Progenitor cell of endocrine pancreas (in vitro differentiated cells): Measurements from ENCODE around the gene EFNA2. TPM values are rescaled to one million over a fixed set of nuclear protein-coding genes. Genes with fewer than 3 reads are reported as not detected.

Experiments
- DNase-seq: peaks from one replicate; pipeline ENCODE4 v3.0.0; 2021; ENCODE audit warnings: low spot score; ENCODE audit not compliant: unreplicated experiment
- H3K27ac Mint-ChIP-seq: 2 replicates; pipeline ENCODE4 v1.8.0; 2021; ENCODE audit warnings: mild to moderate bottlenecking, moderate library complexity, mixed read lengths
- H3K27me3 Mint-ChIP-seq: 2 replicates; pipeline ENCODE4 v1.8.0; 2021; ENCODE audit warnings: mixed read lengths
- H3K36me3 Mint-ChIP-seq: 2 replicates; pipeline ENCODE4 v1.8.0; 2022; ENCODE audit warnings: mixed read lengths; ENCODE audit not compliant: insufficient read depth
- H3K4me1 Mint-ChIP-seq: 2 replicates; pipeline ENCODE4 v1.8.0; 2021; ENCODE audit warnings: low read depth, mixed read lengths
- H3K4me3 Mint-ChIP-seq: 2 replicates; pipeline ENCODE4 v1.8.0; 2021; ENCODE audit warnings: low read depth, mild to moderate bottlenecking, moderate library complexity, mixed read lengths
- H3K9me3 Mint-ChIP-seq: 2 replicates; pipeline ENCODE4 v1.8.0; 2021; ENCODE audit warnings: low read depth, mixed read lengths
- total RNA-seq: library from RNA; stranded (reverse); gene quantifications from 2 replicates; pipeline ENCODE4 v1.2.1, GENCODE V29; 2021
- TF ChIP-seq, protein P1 (sequence below): fragments of 200-600 bp; sonication (generic); IDR thresholded peaks from one replicate; pipeline ENCODE4 v1.5.0; 2021; ENCODE audit warnings: antibody characterized with exemption, mild to moderate bottlenecking; ENCODE audit not compliant: unreplicated experiment

EFNA2 gene
- total RNA-seq, 1 donor from 2014 or later, result 26.5 TPM

DNA sequence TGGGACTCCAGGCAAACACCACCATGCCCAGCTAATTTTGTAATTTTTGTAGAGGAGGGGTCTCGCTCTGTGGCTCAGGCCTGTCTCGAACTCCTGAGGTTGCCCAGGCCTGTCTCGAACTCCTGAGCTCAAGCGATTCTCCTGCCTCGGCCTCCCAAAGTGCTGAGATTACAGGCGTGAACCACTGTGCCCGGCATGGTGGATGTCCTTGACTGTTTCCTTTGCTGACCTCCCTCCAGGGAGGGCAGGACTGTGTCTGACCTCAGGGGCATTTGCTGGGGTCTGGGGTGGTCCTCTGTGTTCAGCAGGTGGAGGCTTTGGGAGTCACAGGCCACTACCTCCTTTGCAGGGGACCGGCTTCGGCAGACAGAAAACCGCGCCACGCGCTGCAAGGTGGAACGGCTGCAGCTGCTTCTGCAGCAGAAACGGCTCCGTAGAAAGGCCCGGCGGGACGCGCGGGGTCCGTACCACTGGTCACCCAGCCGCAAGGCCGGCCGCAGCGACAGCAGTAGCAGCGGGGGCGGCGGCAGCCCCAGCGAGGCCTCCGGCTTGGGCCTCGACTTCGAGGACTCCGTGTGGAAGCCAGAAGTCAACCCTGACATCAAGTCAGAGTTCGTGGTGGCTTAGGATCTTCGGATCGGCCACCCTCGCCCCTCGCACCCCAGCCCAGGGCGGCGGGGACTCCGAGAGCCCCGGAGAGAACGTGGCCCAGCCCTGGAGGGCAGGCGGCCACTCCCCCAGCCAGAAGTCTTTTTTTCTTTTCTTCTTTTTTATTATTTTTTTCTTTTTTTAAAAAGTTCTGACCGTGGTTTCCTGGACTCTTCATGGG lies 28.8 kb upstream of the EFNA2 start:
- peaks cover 27% of the 10 kb centered on the region for H3K4me1 Mint-ChIP-seq
- DNase-seq, result no peak
- H3K36me3 Mint-ChIP-seq, result peaks cover 14% of the 10 kb centered on the region
- H3K4me3 Mint-ChIP-seq, result peak overlapping the region; percentile 24
- peak overlapping the region; percentile 29 for H3K27ac Mint-ChIP-seq
- H3K9me3 Mint-ChIP-seq, result no peaks in the 10 kb centered on the region
- H3K27me3 Mint-ChIP-seq, result no peaks in the 10 kb centered on the region
- TF ChIP-seq, protein P1, sequence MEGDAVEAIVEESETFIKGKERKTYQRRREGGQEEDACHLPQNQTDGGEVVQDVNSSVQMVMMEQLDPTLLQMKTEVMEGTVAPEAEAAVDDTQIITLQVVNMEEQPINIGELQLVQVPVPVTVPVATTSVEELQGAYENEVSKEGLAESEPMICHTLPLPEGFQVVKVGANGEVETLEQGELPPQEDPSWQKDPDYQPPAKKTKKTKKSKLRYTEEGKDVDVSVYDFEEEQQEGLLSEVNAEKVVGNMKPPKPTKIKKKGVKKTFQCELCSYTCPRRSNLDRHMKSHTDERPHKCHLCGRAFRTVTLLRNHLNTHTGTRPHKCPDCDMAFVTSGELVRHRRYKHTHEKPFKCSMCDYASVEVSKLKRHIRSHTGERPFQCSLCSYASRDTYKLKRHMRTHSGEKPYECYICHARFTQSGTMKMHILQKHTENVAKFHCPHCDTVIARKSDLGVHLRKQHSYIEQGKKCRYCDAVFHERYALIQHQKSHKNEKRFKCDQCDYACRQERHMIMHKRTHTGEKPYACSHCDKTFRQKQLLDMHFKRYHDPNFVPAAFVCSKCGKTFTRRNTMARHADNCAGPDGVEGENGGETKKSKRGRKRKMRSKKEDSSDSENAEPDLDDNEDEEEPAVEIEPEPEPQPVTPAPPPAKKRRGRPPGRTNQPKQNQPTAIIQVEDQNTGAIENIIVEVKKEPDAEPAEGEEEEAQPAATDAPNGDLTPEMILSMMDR, result no peak

DNA sequence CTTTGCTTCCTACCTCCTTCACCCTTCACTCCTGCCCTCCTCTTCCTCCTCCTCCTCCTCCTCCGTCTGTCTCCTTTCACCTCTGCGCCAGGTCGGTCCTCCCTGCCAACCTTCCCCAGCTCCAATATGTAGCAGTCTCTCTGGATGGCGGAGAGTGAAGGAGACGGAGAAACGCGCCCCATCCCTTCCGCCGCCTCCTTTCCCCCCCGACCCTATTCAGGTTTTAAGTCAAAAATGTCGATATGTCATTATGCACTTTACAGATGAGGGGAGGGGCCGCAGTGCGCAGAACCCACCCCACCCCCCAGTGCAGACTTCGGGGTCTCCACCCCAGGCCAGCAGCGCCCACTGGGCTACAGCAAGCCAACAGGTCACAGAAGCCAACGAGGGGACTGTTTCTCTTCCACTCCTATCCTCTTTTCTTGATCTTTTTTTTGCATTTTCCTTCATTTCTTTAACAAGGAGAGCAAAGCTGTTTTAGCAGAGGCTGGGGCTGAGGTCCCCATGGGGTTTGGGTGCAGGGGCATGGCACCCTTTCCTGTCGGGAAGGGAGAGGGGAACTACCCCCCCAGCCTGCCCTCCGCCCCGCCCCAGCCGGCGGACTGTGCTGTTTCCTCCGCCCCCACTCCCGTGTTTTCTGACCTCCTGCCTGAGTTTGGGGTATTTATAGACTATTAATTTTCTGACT lies 28.1 kb upstream of the EFNA2 start:
- no peaks in the 10 kb centered on the region for H3K27me3 Mint-ChIP-seq
- peaks cover 14% of the 10 kb centered on the region for H3K36me3 Mint-ChIP-seq
- TF ChIP-seq, protein P1, result no peak
- no peak overlapping the region for H3K4me3 Mint-ChIP-seq
- H3K4me1 Mint-ChIP-seq, result peaks cover 32% of the 10 kb centered on the region
- DNase-seq, result no peak
- no peaks in the 10 kb centered on the region for H3K9me3 Mint-ChIP-seq
- peak overlapping the region; percentile 71 for H3K27ac Mint-ChIP-seq

DNA sequence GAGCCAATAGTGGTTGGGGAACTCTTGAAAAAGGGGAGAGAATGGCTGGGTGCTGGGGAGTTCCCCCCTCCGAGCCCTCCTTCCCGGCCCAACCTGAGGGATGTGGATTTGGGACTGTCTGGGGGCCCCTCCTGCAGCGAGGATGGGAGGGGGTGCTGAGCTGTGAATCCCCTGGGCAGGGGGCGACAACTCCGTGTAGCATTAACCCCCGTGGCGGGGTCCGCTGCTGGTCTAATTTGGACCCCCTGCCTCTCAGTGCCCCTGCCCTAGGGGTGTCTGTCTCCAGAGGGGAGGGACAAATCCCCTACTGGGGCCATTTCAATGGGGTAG lies 27.5 kb upstream of the EFNA2 start:
- DNase-seq, result no peak
- Mint-ChIP-seq H3K27ac (peak overlapping the region; percentile 71), H3K36me3 (peaks cover 14% of the 10 kb centered on the region), H3K27me3 (no peaks in the 10 kb centered on the region), H3K4me1 (peaks cover 34% of the 10 kb centered on the region), H3K4me3 (no peak overlapping the region), H3K9me3 (no peaks in the 10 kb centered on the region)
- TF ChIP-seq, protein P1, result no peak

DNA sequence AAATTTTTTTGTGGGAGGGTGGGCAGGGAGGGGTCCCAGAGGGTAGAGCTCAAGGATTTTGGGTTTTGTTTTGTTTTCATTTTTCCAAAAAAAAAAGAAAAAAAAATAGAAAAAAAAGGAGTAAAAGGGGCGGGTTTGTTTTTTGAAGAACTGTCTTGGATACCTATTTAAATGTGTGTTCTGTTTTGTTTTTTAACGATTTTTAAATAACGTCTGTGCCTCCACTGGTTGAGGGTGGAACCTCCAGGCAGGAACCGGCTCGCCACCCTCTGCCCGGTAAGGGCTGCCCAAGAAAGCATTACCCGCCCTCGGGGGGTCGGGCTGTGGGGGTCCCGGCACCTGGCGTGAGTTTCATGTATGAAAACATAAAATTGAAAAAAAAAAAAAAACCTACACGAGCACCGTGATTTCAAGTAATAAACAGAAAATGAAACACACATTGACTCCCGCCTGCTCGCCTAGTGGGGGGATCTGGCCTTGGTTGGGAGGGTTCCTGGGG lies 26.9 kb upstream of the EFNA2 start:
- H3K4me1 Mint-ChIP-seq, result peaks cover 34% of the 10 kb centered on the region

More for the DNA sequence above, 26.9 kb upstream of the EFNA2 start:
- TF ChIP-seq, protein P1, result no peak
- Mint-ChIP-seq H3K9me3 (no peaks in the 10 kb centered on the region), H3K27ac (peak overlapping the region; percentile 69), H3K36me3 (peaks cover 11% of the 10 kb centered on the region), H3K27me3 (no peaks in the 10 kb centered on the region), H3K4me3 (no peak overlapping the region)
- DNase-seq, result no peak
